AG04450 (cell line): ENCODE data around the gene DGKA. TPM values are rescaled to one million over a fixed set of nuclear protein-coding genes. Genes with fewer than 3 reads are reported as not detected.
A peak's percentile ranks its signal among the peaks of the same experiment; 100 is the strongest.

Experiments used
- CTCF ChIA-PET: fragments of 300-600, 350-600 bp; formaldehyde crosslinking; extraction: SDS; loops from one replicate; lab custom pipeline; 2022; ENCODE audit warnings: antibody characterized with exemption, inconsistent platforms; lab: Charles Lee
- POLR2A ChIA-PET: fragments of 350-600 bp; formaldehyde crosslinking; extraction: SDS; loops from one replicate; lab custom pipeline; 2021; ENCODE audit warnings: antibody characterized with exemption, inconsistent platforms; lab: Yijun Ruan, JAX
- DNase-seq: peaks from one replicate; pipeline ENCODE4 v3.0.0-alpha.2; 2011; ENCODE audit warnings: low read depth, low spot score
- H3K27ac ChIP-seq: one replicate; pipeline ENCODE4 v1.5.1; 2012; ENCODE audit warnings: low read depth, low read length, control low read depth
- H3K27me3 ChIP-seq: one replicate; pipeline ENCODE4 v1.6.0; 2012; ENCODE audit warnings: low read length; ENCODE audit not compliant: control insufficient read depth, insufficient read depth
- H3K4me3 ChIP-seq: 2 replicates; pipeline ENCODE4 v1.5.1; 2011; ENCODE audit warnings: mild to moderate bottlenecking, low read depth, low read length, control low read depth
- H3K9me3 ChIP-seq: 2 replicates; pipeline ENCODE4 v1.5.1; 2012; ENCODE audit warnings: low read length; ENCODE audit not compliant: control insufficient read depth, insufficient read depth
- polyA plus RNA-seq: library from polyadenylated mRNA; depleted of rRNA; stranded (reverse); fragments of >200 nt; gene quantifications from 2 replicates; pipeline ENCODE4 v1.2.3, GENCODE V29; 2011
- TF ChIP-seq, protein P1 (sequence below): IDR thresholded peaks from 2 replicates; pipeline ENCODE4 v1.5.1; 2011; ENCODE audit warnings: low read depth, low read length, control low read depth, inconsistent platforms

DGKA gene
- polyA plus RNA-seq, 1 experiment: 53.6 TPM

DNA sequence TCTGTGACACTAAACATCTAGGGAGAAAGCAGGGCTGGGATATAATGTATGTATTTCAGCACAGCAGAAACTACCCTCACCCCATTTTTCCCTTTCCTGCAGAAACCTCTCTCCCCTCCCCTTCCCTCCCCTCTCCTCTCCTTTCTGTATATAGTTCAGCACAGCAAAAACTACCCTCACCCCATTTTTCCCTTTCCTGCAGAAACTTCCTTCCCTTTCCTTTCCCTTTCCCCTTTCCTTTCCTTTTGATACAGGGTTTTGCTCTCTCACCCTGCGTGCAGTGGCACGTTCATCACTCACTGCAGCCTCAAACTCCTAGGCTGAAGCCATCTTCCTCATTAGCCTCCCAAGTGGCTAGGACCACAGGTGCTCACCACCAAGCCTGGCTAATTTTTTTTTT is 32.8 kb downstream of the DGKA start:
- H3K4me3 ChIP-seq: no peak overlapping the region
- POLR2A ChIA-PET: no interaction called here

DNA sequence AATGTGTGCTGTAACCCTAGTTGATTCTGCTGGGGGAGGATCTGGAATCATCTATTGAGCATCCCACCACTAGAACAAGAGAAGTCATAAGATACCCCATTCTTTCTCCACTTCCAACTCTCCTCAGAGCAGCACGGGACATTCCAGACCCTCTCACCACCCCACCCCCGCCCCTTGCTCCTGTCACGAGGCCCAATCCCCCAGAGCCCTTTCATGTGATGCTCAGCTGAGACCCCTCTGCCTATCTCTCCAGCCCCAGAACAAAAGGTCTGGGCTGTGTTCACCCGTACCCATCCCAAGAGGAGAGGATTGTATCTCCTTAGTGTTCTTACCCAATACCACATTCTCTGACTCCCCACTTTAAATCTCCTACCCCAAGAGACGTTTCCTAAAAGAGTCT is 34.3 kb downstream of the DGKA start:
- CTCF ChIA-PET: no interaction called here
- Histone ChIP-seq H3K27me3 (no peaks in the 10 kb centered on the region), H3K27ac (no peak overlapping the region), H3K4me3 (no peak overlapping the region), H3K9me3 (no peaks in the 10 kb centered on the region; the same call in 1 of the 2 replicates)
- TF ChIP-seq, protein P1, sequence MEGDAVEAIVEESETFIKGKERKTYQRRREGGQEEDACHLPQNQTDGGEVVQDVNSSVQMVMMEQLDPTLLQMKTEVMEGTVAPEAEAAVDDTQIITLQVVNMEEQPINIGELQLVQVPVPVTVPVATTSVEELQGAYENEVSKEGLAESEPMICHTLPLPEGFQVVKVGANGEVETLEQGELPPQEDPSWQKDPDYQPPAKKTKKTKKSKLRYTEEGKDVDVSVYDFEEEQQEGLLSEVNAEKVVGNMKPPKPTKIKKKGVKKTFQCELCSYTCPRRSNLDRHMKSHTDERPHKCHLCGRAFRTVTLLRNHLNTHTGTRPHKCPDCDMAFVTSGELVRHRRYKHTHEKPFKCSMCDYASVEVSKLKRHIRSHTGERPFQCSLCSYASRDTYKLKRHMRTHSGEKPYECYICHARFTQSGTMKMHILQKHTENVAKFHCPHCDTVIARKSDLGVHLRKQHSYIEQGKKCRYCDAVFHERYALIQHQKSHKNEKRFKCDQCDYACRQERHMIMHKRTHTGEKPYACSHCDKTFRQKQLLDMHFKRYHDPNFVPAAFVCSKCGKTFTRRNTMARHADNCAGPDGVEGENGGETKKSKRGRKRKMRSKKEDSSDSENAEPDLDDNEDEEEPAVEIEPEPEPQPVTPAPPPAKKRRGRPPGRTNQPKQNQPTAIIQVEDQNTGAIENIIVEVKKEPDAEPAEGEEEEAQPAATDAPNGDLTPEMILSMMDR: no peak
- POLR2A ChIA-PET: no interaction called here
- no peak for DNase-seq

More for the DNA sequence above, 32.8 kb downstream of the DGKA start:
- Histone ChIP-seq H3K27ac (no peak overlapping the region), H3K27me3 (no peaks in the 10 kb centered on the region), H3K9me3 (no peaks in the 10 kb centered on the region; the same call in 1 of the 2 replicates)
- TF ChIP-seq, protein P1: no peak
- CTCF ChIA-PET: no interaction called here
- DNase-seq: no peak

DNA sequence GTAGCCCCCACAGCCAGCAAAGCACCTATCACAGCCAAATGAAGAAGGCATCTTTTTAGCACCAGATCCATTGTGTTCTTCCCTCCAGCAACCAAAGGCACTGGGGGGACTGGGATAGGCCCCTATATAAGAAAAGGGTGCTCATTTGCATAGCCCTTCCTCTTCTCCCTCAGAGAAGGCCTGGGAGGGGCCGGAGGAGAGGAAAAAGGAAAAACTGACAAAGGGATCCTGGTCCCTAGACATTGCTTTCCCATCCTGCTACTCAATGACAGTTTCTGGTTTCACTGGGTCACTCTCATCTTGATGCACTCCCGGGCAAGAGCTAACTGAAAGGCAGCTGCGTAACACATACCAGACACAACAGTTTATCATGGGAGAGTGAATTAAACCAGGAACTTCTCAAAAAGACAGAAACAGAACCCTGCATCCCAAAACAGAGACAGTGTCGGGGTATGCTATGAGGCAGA is 35.0 kb downstream of the DGKA start, which contains the start of gene PMEL:
Gene PMEL (minus strand): TSS at position 102 of the 467 bp plus-strand sequence. CDS start 31 bp downstream, at position 71.
- CTCF ChIA-PET: no interaction called here
- POLR2A ChIA-PET: no interaction called here
- DNase-seq: no peak

GRCh38 chr12:55966408-55967281 is 35.7 kb downstream of the DGKA start, which contains the start of gene CDK2:
TSS of gene CDK2 (plus strand) at chr12:55966830. CDS start at chr12:55967009, 179 bp downstream.
- POLR2A ChIA-PET: interaction anchor here (1.2 kb wide), 1 partner anchor 148 kb away, joined by 4 read pairs; no protein-coding TSS in a partner anchor
- peak within 1 kb of the TSS; percentile 39 for H3K27ac ChIP-seq
- TF ChIP-seq, protein P1: no peak

More for the DNA sequence above, 35.0 kb downstream of the DGKA start, which contains the start of gene PMEL:
- Histone ChIP-seq H3K27ac (peak within 1 kb of the TSS; percentile 39), H3K9me3 (no peaks in the 10 kb centered on the region; the same call in 1 of the 2 replicates), H3K27me3 (no peaks in the 10 kb centered on the region), H3K4me3 (peak within 1 kb of the TSS; percentile 86)
- TF ChIP-seq, protein P1: no peak

DNA sequence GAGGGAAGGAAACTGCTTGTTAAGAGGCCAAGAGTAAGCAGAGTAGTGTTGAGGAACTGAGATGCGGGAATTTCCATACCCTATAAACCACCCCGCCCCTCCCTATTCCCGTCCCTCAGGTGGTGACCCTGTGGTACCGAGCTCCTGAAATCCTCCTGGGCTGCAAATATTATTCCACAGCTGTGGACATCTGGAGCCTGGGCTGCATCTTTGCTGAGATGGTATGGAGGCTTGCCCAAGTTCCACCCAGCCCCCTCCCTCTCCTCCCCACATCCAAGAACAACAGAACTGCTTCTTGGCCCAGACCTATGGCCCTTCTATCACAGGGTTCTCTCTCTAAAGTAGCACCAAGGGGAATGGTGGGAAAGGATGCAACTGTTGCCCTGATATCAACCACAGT is 38.4 kb downstream of the DGKA start:
- POLR2A ChIA-PET: interaction anchor here (0.6 kb wide), 1 partner anchor 149 kb away, joined by 3 read pairs; no protein-coding TSS in a partner anchor

More at GRCh38 chr12:55966408-55967281, 35.7 kb downstream of the DGKA start, which contains the start of gene CDK2:
- H3K9me3 ChIP-seq: no peaks in the 10 kb centered on the region; the same call in 1 of the 2 replicates
- peak within 1 kb of the TSS; percentile 86 for H3K4me3 ChIP-seq
- CTCF ChIA-PET: interaction anchor here (1.0 kb wide), 1 partner anchor 36 kb away, joined by 5 read pairs; no protein-coding TSS in a partner anchor
- DNase-seq: no peak
- no peaks in the 10 kb centered on the region for H3K27me3 ChIP-seq

More for the DNA sequence above, 38.4 kb downstream of the DGKA start:
- no peak overlapping the region for H3K27ac ChIP-seq
- CTCF ChIA-PET: interaction anchor here (0.6 kb wide), 1 partner anchor 39 kb away, joined by 3 read pairs; no protein-coding TSS in a partner anchor
- H3K27me3 ChIP-seq: no peaks in the 10 kb centered on the region
- H3K4me3 ChIP-seq: no peak overlapping the region
- H3K9me3 ChIP-seq: peaks cover 4% of the 10 kb centered on the region; the same call in 1 of the 2 replicates
- TF ChIP-seq, protein P1: no peak
- DNase-seq: no peak
